NOMO-1 treated with dmso at 0.1 percent for 144 hours (cell line): ENCODE data around the gene GADD45B.
A peak's percentile ranks its signal among the peaks of the same experiment; 100 is the strongest.
"Not testable (repeated sequence)": the region's sequence is repeated elsewhere in the genome, so short reads cannot be mapped to it uniquely, and the experiment has no call there.

Experiments used
- DNase-seq: peaks from one replicate; lab custom pipeline; 2025; ENCODE audit not compliant: unreplicated experiment; lab: John Stamatoyannopoulos, UW

GADD45B gene

GRCh38 chr19:2443785-2444182 lies 32.1 kb upstream of the GADD45B start:
- no peak for DNase-seq

GRCh38 chr19:2444251-2445002 lies 31.5 kb upstream of the GADD45B start:
- DNase-seq: no peak

GRCh38 chr19:2446381-2446780 lies 29.5 kb upstream of the GADD45B start:
- DNase-seq: no peak

GRCh38 chr19:2449019-2449418 lies 26.9 kb upstream of the GADD45B start:
- no peak for DNase-seq

GRCh38 chr19:2451138-2451537 lies 24.8 kb upstream of the GADD45B start:
- no peak for DNase-seq

- DNase-seq: no peak
These were observed 24.2 kb upstream of the GADD45B start for GRCh38 chr19:2451741-2452140.

GRCh38 chr19:2453431-2454025 lies 22.4 kb upstream of the GADD45B start:
- DNase-seq: no peak

- DNase-seq: no peak
These were observed 21.5 kb upstream of the GADD45B start for GRCh38 chr19:2454199-2454961.

GRCh38 chr19:2454962-2455850 lies 20.7 kb upstream of the GADD45B start:
- DNase-seq: no peak

- no peak for DNase-seq
These were observed 19.9 kb upstream of the GADD45B start for GRCh38 chr19:2455851-2456570.

GRCh38 chr19:2457394-2458037 lies 18.4 kb upstream of the GADD45B start:
- no peak for DNase-seq

GRCh38 chr19:2458054-2458453 lies 17.9 kb upstream of the GADD45B start:
- DNase-seq: no peak

- DNase-seq: not testable (repeated sequence)
These were observed 17.2 kb upstream of the GADD45B start for GRCh38 chr19:2458776-2459175.

- DNase-seq: no peak
These were observed 15.7 kb upstream of the GADD45B start for GRCh38 chr19:2460245-2460644.

- peak; percentile 10 for DNase-seq
These were observed 13.9 kb upstream of the GADD45B start for GRCh38 chr19:2461751-2462634.

GRCh38 chr19:2462635-2463421 lies 13.1 kb upstream of the GADD45B start:
- no peak for DNase-seq

GRCh38 chr19:2463694-2464093 lies 12.2 kb upstream of the GADD45B start:
- not testable (repeated sequence) for DNase-seq

- DNase-seq: no peak
These were observed 11.5 kb upstream of the GADD45B start for GRCh38 chr19:2464389-2464788.
